Gastroesophageal sphincter (tissue), 3 donors: Measurements from ENCODE around the gene DISC1.

Source experiments
- POLR2A ChIP-seq, 2 donors: fragments of 450-650 bp; IDR thresholded peaks; one replicate each; pipeline ENCODE4 v1.6.1; 2017; ENCODE audit warnings: antibody characterized with exemption in 2 of 2, mild to moderate bottlenecking in 2 of 2, moderate library complexity in 1 of 2
- POLR2AphosphoS5 ChIP-seq: sonication (generic); formaldehyde crosslinking; IDR thresholded peaks from one replicate; pipeline ENCODE4 v1.6.1; 2017; ENCODE audit warnings: antibody characterized with exemption
- TF ChIP-seq, protein P1 (sequence below), 4 experiments: fragments of 200-600 bp in 2 of 4; fragments of 450-650 bp in 2 of 4; sonication (generic) in 1 of 4; IDR thresholded peaks; one replicate each; pipeline ENCODE4 v1.5.1; 2017 to 2019; ENCODE audit warnings: antibody characterized with exemption in 4 of 4, mild to moderate bottlenecking in 2 of 4, moderate library complexity in 2 of 4

DNA sequence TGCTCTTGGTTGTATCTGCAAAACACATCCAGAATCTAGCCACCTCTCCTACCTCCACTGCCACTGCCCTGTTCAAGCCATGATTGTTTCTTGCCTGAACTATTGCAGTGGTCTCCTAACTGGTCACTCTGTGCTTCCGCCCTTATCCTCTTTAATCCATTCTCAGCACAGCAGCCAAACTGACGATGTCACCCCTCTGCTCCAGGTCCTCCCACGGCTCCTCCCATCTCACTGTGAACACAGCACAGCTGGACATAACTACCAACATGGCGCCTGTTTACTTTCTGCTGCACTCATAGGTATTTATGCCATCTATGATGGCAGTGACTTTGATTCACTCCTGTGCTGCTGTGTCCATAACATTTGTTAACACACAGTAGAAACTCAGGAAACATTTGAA is 406.7 kb downstream of the DISC1 start:
- TF ChIP-seq, protein P1, sequence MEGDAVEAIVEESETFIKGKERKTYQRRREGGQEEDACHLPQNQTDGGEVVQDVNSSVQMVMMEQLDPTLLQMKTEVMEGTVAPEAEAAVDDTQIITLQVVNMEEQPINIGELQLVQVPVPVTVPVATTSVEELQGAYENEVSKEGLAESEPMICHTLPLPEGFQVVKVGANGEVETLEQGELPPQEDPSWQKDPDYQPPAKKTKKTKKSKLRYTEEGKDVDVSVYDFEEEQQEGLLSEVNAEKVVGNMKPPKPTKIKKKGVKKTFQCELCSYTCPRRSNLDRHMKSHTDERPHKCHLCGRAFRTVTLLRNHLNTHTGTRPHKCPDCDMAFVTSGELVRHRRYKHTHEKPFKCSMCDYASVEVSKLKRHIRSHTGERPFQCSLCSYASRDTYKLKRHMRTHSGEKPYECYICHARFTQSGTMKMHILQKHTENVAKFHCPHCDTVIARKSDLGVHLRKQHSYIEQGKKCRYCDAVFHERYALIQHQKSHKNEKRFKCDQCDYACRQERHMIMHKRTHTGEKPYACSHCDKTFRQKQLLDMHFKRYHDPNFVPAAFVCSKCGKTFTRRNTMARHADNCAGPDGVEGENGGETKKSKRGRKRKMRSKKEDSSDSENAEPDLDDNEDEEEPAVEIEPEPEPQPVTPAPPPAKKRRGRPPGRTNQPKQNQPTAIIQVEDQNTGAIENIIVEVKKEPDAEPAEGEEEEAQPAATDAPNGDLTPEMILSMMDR (IDR thresholded peaks at IDR 0.05): no peak
- TF ChIP-seq POLR2A (IDR thresholded peaks at IDR 0.05) (no peak), POLR2AphosphoS5 (no peak)
